Upper lobe of right lung (tissue), 1 donor: ENCODE results near the gene PUDP. TPM values are rescaled to one million over a fixed set of nuclear protein-coding genes. Genes with fewer than 3 reads are reported as not detected.
"Not testable (repeated sequence)": the region's sequence is repeated elsewhere in the genome, so short reads cannot be mapped to it uniquely, and the experiment has no call there.

ENCODE experiments used
- ATAC-seq: fragments of 200-7000 bp; cut with Tn5 transposase; one replicate; pipeline ENCODE4 v1.9.1; 2020; ENCODE audit warnings: mild to moderate bottlenecking, moderate library complexity
- DNase-seq: peaks from one replicate; pipeline ENCODE4 v3.0.0-alpha.2; 2020
- H3K27ac ChIP-seq: fragments of 200-600 bp; one replicate; pipeline ENCODE4 v1.8.0; 2022
- H3K27me3 ChIP-seq: fragments of 200-600 bp; one replicate; pipeline ENCODE4 v1.8.0; 2022; ENCODE audit warnings: mild to moderate bottlenecking
- H3K36me3 ChIP-seq: fragments of 200-600 bp; one replicate; pipeline ENCODE4 v1.8.0; 2022
- H3K4me1 ChIP-seq: fragments of 200-600 bp; one replicate; pipeline ENCODE4 v1.8.0; 2022
- H3K4me3 ChIP-seq: fragments of 200-600 bp; one replicate; pipeline ENCODE4 v1.8.0; 2022; ENCODE audit warnings: mild to moderate bottlenecking
- H3K9me3 ChIP-seq: fragments of 200-600 bp; one replicate; pipeline ENCODE4 v1.8.0; 2022
- intact Hi-C: fragments of 100-400 bp; cut with DNase I; formaldehyde crosslinking; loops from one replicate; pipeline ENCODE4 v1.11.0; 2022
- total RNA-seq: library from RNA; stranded (reverse); fragmentation: NEBNext Ultra II Directional; extraction: Animal tissue kit (Norgen Biotek cat#: 25700); gene quantifications from one replicate; pipeline ENCODE4 v1.2.1, GENCODE V29; 2021
- TF ChIP-seq, protein P1 (sequence below): fragments of 200-600 bp; IDR thresholded peaks from one replicate; pipeline ENCODE4 v1.8.0; 2022; ENCODE audit warnings: antibody characterized with exemption
- donor health status: DM: no; HTN: yes; CAD: no; lungs with severe emphysema.

PUDP gene
- total RNA-seq, 1 donor from 2014 or later: 17.5 TPM

- no peaks in the 10 kb centered on the region for H3K27me3 ChIP-seq
- H3K36me3 ChIP-seq: no peaks in the 10 kb centered on the region
- no peak overlapping the region for H3K27ac ChIP-seq
- TF ChIP-seq, protein P1, sequence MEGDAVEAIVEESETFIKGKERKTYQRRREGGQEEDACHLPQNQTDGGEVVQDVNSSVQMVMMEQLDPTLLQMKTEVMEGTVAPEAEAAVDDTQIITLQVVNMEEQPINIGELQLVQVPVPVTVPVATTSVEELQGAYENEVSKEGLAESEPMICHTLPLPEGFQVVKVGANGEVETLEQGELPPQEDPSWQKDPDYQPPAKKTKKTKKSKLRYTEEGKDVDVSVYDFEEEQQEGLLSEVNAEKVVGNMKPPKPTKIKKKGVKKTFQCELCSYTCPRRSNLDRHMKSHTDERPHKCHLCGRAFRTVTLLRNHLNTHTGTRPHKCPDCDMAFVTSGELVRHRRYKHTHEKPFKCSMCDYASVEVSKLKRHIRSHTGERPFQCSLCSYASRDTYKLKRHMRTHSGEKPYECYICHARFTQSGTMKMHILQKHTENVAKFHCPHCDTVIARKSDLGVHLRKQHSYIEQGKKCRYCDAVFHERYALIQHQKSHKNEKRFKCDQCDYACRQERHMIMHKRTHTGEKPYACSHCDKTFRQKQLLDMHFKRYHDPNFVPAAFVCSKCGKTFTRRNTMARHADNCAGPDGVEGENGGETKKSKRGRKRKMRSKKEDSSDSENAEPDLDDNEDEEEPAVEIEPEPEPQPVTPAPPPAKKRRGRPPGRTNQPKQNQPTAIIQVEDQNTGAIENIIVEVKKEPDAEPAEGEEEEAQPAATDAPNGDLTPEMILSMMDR: no peak
- no peak for DNase-seq
- no peaks in the 10 kb centered on the region for H3K9me3 ChIP-seq
- H3K4me1 ChIP-seq: no peaks in the 10 kb centered on the region
- H3K4me3 ChIP-seq: no peak overlapping the region
- no peak for ATAC-seq
- intact Hi-C loops: no loop called here
Observed at GRCh38 chrX:7045238-7045955, 102.6 kb downstream of the PUDP start.

GRCh38 chrX:7043796-7044433, 104.0 kb downstream of the PUDP start:
- intact Hi-C loops, H3K36me3 ChIP-seq, H3K9me3 ChIP-seq, H3K4me3 ChIP-seq, DNase-seq, H3K27me3 ChIP-seq, ATAC-seq, H3K4me1 ChIP-seq, H3K27ac ChIP-seq: not testable (repeated sequence)

DNA sequence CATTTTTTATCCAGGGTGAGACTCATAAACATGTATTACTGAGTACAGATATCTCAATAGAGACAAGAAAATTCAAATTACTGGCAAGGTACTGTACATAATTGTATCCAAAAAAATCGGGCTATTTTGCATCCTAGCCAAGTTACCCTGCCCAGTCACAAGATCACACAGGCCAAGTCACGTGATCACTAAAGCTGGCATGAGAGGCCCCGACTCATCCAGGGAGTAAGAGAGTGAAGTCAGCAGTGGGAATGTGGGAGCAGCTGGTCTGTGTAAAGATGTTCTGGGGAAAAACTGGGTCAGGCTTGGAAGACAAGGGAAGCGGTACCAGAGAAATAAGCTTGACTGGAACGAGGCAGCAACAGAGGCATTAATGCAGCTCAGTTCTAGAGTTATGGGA, 119.7 kb downstream of the PUDP start:
- intact Hi-C loops: no loop called here
- DNase-seq: no peak

DNA sequence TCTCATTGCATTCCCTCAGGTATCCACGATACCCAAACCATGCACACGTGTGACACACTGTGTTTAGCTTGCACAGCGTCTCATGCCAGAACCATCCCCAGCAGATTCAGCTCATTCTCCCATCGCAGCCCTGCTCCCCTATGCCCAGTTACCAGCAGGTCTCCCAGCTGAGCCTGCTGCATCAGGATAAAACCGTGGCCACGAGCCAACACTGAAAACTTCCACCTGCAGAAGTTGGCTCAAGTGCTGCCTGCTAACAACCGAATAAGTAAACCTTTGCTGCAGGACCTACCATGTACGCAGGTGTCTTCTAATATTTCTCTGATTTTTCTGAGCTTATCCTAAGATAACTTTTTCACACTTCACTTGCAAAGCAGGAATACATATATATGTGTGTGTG, 120.9 kb downstream of the PUDP start:
- DNase-seq: no peak
- ATAC-seq: no peak
- no peaks in the 10 kb centered on the region for H3K4me1 ChIP-seq
- H3K27me3 ChIP-seq: no peaks in the 10 kb centered on the region
- no peak overlapping the region for H3K27ac ChIP-seq
- H3K9me3 ChIP-seq: no peaks in the 10 kb centered on the region
- intact Hi-C loops: no loop called here
- H3K36me3 ChIP-seq: no peaks in the 10 kb centered on the region
- no peak overlapping the region for H3K4me3 ChIP-seq
- TF ChIP-seq, protein P1: no peak

More for the DNA sequence above, 119.7 kb downstream of the PUDP start:
- Histone ChIP-seq H3K27me3 (no peaks in the 10 kb centered on the region), H3K4me3 (no peak overlapping the region), H3K4me1 (no peaks in the 10 kb centered on the region), H3K27ac (no peak overlapping the region), H3K36me3 (no peaks in the 10 kb centered on the region), H3K9me3 (no peaks in the 10 kb centered on the region)
- no peak for ATAC-seq
- TF ChIP-seq, protein P1: no peak

DNA sequence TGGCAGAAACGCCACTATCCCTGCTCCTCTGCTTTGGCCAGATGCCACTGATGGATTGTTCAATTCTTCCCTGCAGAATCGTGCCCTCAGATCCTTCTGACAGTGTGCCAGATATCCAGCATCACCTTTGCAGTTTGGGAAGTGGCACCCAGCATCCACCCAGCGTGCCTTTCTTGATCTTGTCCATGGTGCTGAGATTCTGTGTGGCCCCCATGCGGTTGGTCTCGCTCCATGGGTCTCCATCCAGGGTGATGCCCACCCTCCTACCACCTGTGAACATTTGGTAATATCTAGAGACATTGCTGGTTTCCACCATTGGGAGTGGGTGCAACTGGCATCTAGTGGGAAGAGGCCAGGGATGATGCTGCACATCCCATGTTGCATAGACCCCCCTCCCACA, 121.6 kb downstream of the PUDP start:
- H3K4me1 ChIP-seq, ATAC-seq, H3K27ac ChIP-seq, H3K36me3 ChIP-seq, DNase-seq, H3K9me3 ChIP-seq, H3K27me3 ChIP-seq, intact Hi-C loops, H3K4me3 ChIP-seq: not testable (repeated sequence)

- H3K36me3 ChIP-seq: no peaks in the 10 kb centered on the region
- no peaks in the 10 kb centered on the region for H3K27me3 ChIP-seq
- intact Hi-C loops: no loop called here
- TF ChIP-seq, protein P1: no peak
- DNase-seq: no peak
- no peak overlapping the region for H3K4me3 ChIP-seq
- no peaks in the 10 kb centered on the region for H3K4me1 ChIP-seq
- H3K27ac ChIP-seq: no peak overlapping the region
- no peaks in the 10 kb centered on the region for H3K9me3 ChIP-seq
- no peak for ATAC-seq
Observed at GRCh38 chrX:7025471-7025870, 122.5 kb downstream of the PUDP start.
